Activated CD4-positive, alpha-beta T cell treated with anti-CD3 and anti-CD28 coated beads, Interleukin-2, amount 10 ng/mL, durations not matched to agents 7 days and 5 days (primary cell): ENCODE results near the gene CLPX. TPM values are rescaled to one million over a fixed set of nuclear protein-coding genes. Genes with fewer than 3 reads are reported as not detected.

ENCODE experiments used
- CTCF ChIA-PET: fragments of 350-600 bp; sonication (Branson Sonifier 250); formaldehyde crosslinking; loops from one replicate; lab custom pipeline; 2021; ENCODE audit warnings: antibody characterized with exemption; lab: Charles Lee
- POLR2A ChIA-PET: fragments of 350-600 bp; sonication (Branson Sonifier 250); formaldehyde crosslinking; loops from one replicate; lab custom pipeline; 2021; ENCODE audit warnings: antibody characterized with exemption; lab: Charles Lee
- DNase-seq: peaks from one replicate; pipeline ENCODE4 v3.0.0-alpha.2; 2020
- H3K27ac Mint-ChIP-seq: one replicate; pipeline ENCODE4 v1.8.0; 2021; ENCODE audit warnings: mild to moderate bottlenecking, moderate library complexity, mixed read lengths
- H3K27me3 Mint-ChIP-seq: one replicate; pipeline ENCODE4 v1.8.0; 2021; ENCODE audit warnings: mixed read lengths
- H3K36me3 Mint-ChIP-seq: one replicate; pipeline ENCODE4 v1.8.0; 2021; ENCODE audit warnings: low read depth, mixed read lengths
- H3K4me1 Mint-ChIP-seq: one replicate; pipeline ENCODE4 v1.8.0; 2021; ENCODE audit warnings: mixed read lengths
- H3K4me3 Mint-ChIP-seq: one replicate; pipeline ENCODE4 v1.8.0; 2021; ENCODE audit warnings: mild to moderate bottlenecking, moderate library complexity, mixed read lengths
- H3K9me3 Mint-ChIP-seq: one replicate; pipeline ENCODE4 v1.8.0; 2021; ENCODE audit warnings: mixed read lengths
- total RNA-seq, 2 experiments: library from RNA; stranded (reverse); gene quantifications; one replicate each; pipeline ENCODE4 v1.2.3, GENCODE V29; 2021

CLPX gene
- total RNA-seq, 2 experiments from 2014 or later = 44.9 to 47.3 TPM

DNA sequence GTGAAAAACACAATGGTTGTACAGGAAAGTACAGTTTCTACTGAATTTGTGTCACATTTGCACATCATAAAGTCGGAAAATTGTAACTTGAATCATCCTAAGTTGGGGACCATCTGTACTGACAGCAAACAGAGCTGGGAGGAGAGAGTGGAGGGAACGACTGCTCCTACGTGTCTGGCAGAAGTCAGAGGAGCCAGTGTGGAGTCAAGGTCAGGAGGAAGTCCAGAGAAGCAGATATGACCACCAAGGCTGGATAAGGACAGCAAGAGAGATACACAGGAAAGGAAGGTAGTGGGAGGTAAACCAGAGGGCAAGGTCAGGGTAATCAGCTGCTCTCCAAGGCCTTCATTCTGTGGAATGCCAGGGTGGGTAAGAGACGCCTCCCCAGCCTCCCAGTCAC is 28.9 kb upstream of the CLPX start:
- no peak overlapping the region for H3K27ac Mint-ChIP-seq
- H3K4me3 Mint-ChIP-seq = no peak overlapping the region
- no peaks in the 10 kb centered on the region for H3K36me3 Mint-ChIP-seq
- DNase-seq = no peak
- ChIA-PET POLR2A (no interaction called here), CTCF (interaction anchor here (1.4 kb wide), 1 partner anchor 65 kb away, joined by 3 read pairs; no protein-coding TSS in a partner anchor)
- H3K9me3 Mint-ChIP-seq = no peaks in the 10 kb centered on the region
- H3K27me3 Mint-ChIP-seq = no peaks in the 10 kb centered on the region
- no peaks in the 10 kb centered on the region for H3K4me1 Mint-ChIP-seq

DNA sequence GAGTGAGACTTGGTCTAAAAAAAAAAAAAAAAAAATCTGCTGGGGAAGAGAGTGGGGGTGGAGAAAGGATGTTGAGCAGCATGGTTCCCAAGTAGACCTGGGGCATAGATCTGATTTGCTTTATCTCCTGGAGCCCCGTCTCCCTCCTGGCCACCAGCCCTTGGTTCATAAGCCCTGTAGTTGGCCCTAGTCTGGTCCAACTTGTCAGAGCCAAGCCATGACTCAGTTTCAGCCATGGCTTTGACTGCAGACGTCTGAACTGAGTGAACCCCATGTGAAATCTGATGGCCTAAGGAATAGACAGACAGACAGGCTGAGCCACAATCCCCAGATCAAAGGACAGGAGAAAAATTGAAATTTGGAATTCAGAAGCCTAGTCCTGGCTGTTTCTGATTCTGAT is 28.1 kb upstream of the CLPX start:
- ChIA-PET POLR2A (no interaction called here), CTCF (no interaction called here)
- no peaks in the 10 kb centered on the region for H3K4me1 Mint-ChIP-seq
- DNase-seq = no peak
- H3K4me3 Mint-ChIP-seq = no peak overlapping the region
- H3K27me3 Mint-ChIP-seq = no peaks in the 10 kb centered on the region
- H3K9me3 Mint-ChIP-seq = no peaks in the 10 kb centered on the region
- no peaks in the 10 kb centered on the region for H3K36me3 Mint-ChIP-seq
- no peak overlapping the region for H3K27ac Mint-ChIP-seq

DNA sequence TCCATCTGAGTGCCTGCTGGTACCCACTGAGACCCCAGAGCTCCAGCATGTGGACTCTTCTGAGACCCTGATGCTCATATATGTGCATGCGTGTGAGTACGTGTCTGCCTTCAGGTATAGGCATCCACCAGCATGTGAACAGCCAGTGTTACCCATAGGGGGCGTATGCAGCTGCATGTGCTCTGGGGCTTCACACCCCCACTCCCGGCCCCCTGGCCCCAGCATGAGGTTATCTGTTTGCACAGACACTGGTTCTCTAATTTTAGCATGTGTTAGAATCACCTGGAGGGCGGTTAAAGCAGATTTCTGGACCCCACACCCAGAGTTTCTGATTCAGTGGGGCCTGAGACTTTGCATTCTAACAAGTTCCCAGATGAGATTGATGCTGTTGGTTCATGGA is 27.0 kb upstream of the CLPX start:
- H3K4me3 Mint-ChIP-seq = no peak overlapping the region
- ChIA-PET CTCF (interaction anchor here (1.4 kb wide), 1 partner anchor 10 kb away, joined by 4 read pairs; no protein-coding TSS in a partner anchor), POLR2A (no interaction called here)
- H3K27ac Mint-ChIP-seq = no peak overlapping the region
- no peaks in the 10 kb centered on the region for H3K9me3 Mint-ChIP-seq
- H3K36me3 Mint-ChIP-seq = no peaks in the 10 kb centered on the region
- peak; percentile 33 for DNase-seq
- H3K4me1 Mint-ChIP-seq = no peaks in the 10 kb centered on the region
- H3K27me3 Mint-ChIP-seq = no peaks in the 10 kb centered on the region

DNA sequence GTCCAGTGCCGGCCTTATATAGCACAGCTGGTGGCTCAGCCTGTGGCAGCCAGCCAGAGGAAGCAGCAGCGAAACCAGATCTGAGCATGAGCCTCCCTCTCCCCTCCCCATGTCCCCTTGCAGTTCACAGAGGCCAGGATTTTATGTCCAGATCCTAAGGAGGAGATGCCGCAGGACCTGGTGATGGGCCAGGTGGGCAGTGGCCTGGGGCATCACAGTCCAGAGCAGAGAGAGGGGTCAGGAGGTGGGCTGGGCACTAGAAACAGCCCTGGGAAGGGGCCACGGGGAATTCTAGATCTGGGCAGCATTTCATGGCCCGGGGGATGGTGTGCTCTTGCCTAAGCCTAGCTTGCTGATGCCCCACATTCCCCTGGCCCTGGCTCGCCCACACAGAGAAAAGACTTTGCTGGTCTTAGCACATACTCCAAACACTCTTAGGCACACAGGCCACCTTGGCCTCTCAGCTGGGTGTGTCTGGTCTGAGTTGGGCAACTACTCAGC is 26.4 kb upstream of the CLPX start:
- Mint-ChIP-seq H3K4me1 (no peaks in the 10 kb centered on the region), H3K36me3 (no peaks in the 10 kb centered on the region), H3K9me3 (no peaks in the 10 kb centered on the region), H3K4me3 (no peak overlapping the region), H3K27me3 (no peaks in the 10 kb centered on the region), H3K27ac (no peak overlapping the region)
- no peak for DNase-seq
- ChIA-PET POLR2A (no interaction called here), CTCF (interaction anchor here (1.4 kb wide), 1 partner anchor 11 kb away, joined by 4 read pairs; no protein-coding TSS in a partner anchor)

DNA sequence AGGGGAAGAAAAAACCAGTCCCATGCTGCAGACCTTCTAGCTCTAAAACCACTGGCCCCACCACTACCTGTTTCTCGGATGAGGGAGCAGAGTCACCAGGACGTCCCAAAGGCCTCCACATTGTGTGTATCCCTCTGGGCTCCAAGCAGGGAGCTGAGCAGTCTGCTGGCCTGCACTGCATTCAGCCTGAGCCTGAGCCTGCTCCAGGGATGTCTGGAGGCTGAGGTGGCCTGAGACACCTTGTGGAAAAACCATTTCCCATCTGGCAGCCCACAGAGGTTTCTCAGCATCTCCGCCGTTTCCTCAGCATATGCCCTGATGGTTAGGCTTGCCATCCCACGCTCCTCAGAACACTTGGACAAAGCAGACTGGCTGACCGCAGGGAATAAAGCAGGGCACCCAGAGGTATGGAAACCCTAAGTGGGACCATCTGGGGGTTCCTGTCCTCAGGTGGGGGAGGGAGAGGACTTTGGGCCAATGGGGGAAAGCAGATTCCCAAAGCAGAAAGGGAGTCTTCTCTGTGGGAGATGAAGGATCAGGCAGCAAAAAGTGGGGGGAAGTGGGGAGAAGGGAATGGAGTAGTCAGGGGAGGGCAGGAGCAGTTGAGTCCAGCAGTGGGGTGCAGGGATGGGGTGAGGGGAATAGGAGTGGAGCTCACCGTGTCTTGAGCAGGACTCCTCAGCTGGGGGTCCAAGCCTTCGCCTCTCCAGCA is 25.8 kb upstream of the CLPX start, which contains the start of gene CILP:
Gene CILP (minus strand): TSS at position 704 of the 712 bp plus-strand sequence. CDS start 1,718 bp downstream, outside the sequence.
- Mint-ChIP-seq H3K36me3 (no peaks in the 10 kb centered on the region), H3K9me3 (no peaks in the 10 kb centered on the region), H3K4me1 (no peaks in the 10 kb centered on the region), H3K27ac (no peak within 1 kb of the TSS), H3K4me3 (no peak within 1 kb of the TSS), H3K27me3 (no peaks in the 10 kb centered on the region)
- no peak for DNase-seq
- CTCF ChIA-PET = no interaction called here
- POLR2A ChIA-PET = no interaction called here

DNA sequence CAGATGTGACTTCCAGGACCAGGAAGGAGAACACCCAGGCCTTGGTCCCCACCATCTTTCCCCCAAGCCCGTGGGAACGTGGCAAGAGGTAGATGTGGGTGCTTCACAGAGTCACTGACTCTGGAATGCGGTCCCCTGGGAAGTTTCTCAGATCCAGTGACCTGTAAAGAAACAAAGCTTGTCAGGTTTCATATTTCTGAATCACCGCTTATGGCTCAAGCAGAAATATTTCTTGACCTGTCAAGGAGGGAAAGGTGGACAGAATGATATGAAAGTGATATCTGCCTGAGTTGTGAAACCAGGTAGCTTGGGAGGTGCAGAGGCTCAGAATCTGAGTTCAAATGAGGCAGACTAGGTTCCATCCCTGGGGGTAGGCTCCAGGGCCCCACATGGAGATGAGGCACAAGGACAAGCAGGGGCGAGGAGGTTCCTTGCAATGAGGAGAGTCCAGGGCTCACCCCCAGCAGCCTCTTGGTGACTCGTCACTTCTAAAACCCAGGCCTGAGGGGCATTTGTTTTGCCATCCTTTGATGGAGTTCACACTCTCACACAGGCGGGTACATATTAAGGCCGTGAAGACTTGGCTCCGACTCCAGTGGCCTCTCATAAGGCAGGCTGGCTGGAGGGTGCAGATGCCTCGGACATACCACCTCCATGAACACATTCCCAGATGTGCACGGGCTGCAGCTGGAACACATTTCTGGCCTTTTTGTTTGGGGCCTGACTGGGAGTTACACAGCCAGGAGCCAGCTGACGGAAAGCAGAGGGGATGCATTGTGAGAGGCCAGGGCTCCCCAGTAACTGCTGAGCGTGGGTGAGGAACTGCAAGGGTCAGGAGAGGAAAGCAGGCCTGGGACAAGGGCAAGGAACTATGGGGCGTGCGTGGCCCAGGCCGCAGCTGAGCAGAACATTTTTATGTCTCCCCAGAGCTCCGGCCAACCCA is 24.8 kb upstream of the CLPX start:
- Mint-ChIP-seq H3K4me1 (no peaks in the 10 kb centered on the region), H3K27ac (no peak overlapping the region)
- POLR2A ChIA-PET = no interaction called here

DNA sequence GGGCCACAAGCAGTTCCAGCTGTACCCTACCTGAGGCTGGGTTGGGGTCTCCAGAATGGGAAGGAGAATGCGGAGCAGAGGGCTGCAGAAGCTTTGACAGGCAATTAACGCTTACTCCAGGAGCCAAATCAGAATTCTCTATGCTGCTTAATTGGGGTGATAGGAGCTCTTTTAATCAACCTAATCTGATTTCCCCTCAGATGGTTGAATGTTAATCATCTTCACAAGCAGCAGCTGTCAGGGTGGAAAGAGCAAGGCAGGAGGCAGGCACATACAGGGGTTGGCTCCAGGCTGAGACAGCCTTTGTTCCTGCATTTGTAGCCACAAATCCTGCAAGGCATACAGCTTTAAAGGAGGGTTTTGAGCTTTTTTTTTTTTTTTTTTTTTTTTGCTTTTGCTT is 23.5 kb upstream of the CLPX start:
- ChIA-PET POLR2A (interaction anchor here (0.6 kb wide), 1 partner anchor 89 kb away, joined by 4 read pairs; no protein-coding TSS in a partner anchor), CTCF (interaction anchor here (0.6 to 1.4 kb wide), 4 partner anchors 20 to 481 kb away, joined by 3 to 6 read pairs (median 4); no protein-coding TSS in a partner anchor)
- H3K27ac Mint-ChIP-seq = no peak overlapping the region
- H3K27me3 Mint-ChIP-seq = no peaks in the 10 kb centered on the region
- H3K36me3 Mint-ChIP-seq = no peaks in the 10 kb centered on the region
- no peaks in the 10 kb centered on the region for H3K9me3 Mint-ChIP-seq
- no peak for DNase-seq
- no peak overlapping the region for H3K4me3 Mint-ChIP-seq
- H3K4me1 Mint-ChIP-seq = no peaks in the 10 kb centered on the region

More for the DNA sequence above, 24.8 kb upstream of the CLPX start:
- Mint-ChIP-seq H3K27me3 (no peaks in the 10 kb centered on the region), H3K9me3 (no peaks in the 10 kb centered on the region), H3K36me3 (no peaks in the 10 kb centered on the region), H3K4me3 (no peak overlapping the region)
- DNase-seq = no peak
- CTCF ChIA-PET = no interaction called here

DNA sequence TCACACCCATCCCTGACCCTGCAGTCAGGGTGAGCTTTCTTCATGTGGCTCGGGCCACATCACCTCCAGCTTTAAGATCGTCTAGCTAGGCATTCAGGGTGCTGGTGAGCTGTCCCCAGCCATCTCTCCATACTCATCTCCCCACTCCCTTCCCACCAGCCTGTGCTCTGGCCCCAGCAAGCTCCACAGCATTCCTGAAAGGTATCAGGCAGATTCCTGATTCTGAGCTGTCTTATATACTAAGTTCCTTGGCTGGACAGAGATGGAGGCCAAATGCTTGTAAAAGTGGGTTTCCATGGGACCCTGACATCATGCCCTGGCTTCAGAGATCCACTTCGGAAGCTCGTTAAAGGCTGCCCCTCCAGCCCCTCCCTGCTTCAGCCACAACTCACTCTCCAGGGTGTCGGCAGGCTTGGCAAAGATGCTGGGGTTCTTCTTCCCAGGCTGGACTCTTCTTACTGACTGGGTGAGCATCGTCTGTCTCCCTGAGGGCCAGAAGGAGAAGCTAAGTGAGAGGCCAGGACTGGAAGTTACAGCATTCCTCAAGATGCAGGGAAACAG is 22.2 kb upstream of the CLPX start:
- ChIA-PET POLR2A (no interaction called here), CTCF (interaction anchor here (0.7 to 1.4 kb wide), 3 partner anchors 14 to 71 kb away, joined by 3 to 4 read pairs (median 4); no protein-coding TSS in a partner anchor)
- Mint-ChIP-seq H3K4me3 (no peak overlapping the region), H3K9me3 (no peaks in the 10 kb centered on the region), H3K27me3 (no peaks in the 10 kb centered on the region), H3K27ac (no peak overlapping the region), H3K36me3 (no peaks in the 10 kb centered on the region), H3K4me1 (no peaks in the 10 kb centered on the region)
- DNase-seq = no peak

DNA sequence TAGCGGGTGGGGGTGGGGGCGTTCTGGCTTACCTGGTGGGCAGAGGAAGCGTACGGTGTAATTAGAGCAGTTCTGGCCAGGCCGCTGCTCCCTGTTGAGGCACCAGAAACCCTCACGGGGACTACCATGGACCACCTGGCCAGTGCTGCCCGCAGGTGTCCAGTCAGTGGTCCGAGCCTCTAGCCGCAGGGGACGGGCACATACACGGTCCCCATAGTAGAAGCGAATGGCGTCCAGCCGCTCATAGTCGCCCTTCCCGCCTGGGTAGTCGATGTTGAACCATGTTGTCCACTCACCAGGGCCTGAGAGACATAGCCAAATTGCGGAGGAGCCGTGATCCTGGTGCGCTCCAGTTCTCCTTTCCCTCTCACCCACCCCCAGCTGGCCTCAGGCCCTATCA is 21.6 kb upstream of the CLPX start:
- Mint-ChIP-seq H3K4me3 (no peak overlapping the region), H3K9me3 (no peaks in the 10 kb centered on the region), H3K36me3 (no peaks in the 10 kb centered on the region), H3K4me1 (no peaks in the 10 kb centered on the region), H3K27me3 (no peaks in the 10 kb centered on the region), H3K27ac (no peak overlapping the region)
- CTCF ChIA-PET = no interaction called here
- POLR2A ChIA-PET = no interaction called here
- DNase-seq = no peak

DNA sequence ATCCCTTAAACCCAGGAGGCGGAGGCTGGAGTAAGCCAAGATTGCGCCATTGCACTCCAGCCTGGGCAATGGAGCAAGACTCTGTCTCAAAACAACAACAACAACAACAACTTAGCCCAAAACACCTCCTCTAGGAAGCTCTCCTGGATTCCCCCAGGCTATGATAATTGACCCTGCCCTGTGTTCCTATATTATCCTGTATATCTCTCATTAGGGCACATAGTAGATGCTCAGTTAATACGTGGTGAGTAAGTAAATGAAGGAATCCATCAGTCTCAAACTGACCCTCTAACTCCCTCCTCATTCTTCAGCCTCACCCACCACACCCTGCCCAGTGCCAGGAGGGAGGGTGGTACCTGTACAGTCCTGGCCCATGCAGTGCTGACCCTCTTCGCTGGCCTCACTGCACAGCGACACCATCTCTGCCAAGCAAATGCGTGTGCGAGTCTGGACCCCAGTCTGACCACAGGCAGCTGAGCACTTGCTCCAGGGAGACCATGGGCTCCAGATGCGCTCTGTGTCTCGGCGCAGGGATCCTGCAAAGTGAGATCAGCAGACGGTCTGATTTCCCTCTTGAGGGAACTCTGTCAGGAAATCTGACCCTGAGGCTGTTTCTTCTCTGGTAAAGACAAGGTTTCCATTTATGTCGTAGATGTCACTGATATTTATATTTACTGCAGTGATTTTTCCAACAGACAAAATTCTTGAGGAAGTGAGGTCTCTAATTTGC is 20.0 kb upstream of the CLPX start:
- Mint-ChIP-seq H3K9me3 (no peaks in the 10 kb centered on the region), H3K4me3 (no peak overlapping the region), H3K27me3 (no peaks in the 10 kb centered on the region), H3K4me1 (no peaks in the 10 kb centered on the region), H3K36me3 (no peaks in the 10 kb centered on the region), H3K27ac (no peak overlapping the region)
- ChIA-PET CTCF (no interaction called here), POLR2A (no interaction called here)
- no peak for DNase-seq

DNA sequence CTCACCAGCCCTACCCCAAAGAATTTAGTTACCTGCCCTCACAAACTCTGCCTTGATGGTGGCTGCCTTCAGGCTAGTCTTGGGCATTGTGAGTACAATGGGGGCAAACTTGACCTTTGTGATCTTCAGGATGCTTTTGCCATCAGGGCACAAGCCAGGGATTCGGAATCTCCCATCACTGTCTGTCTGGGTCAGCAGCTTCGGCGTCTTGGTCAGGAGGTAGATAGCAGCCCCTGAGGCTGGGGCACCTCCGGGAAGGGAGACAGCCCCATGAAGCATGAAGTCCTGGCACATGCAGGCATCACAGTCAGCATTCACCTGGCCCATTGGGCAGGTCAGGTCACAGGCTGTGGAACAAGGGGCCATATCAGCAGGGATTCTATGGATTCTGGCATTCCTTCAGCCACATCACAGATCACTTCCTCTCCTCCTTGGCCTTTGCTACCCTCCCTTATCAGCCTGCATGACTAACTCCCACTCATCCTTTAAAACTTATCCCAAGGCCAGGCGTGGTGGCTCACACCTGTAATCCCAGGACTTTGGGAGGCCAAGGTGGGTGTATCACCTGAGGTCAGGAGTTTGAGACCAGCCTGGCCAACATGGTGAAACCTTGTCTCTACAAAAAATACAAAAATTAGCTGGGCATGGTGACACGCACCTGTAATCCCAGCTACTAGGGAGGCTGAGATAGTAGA is 19.2 kb upstream of the CLPX start:
- no peak overlapping the region for H3K4me3 Mint-ChIP-seq
- CTCF ChIA-PET = no interaction called here

More for the DNA sequence above, 19.2 kb upstream of the CLPX start:
- Mint-ChIP-seq H3K9me3 (no peaks in the 10 kb centered on the region), H3K27ac (no peak overlapping the region), H3K27me3 (no peaks in the 10 kb centered on the region), H3K4me1 (no peaks in the 10 kb centered on the region), H3K36me3 (no peaks in the 10 kb centered on the region)
- POLR2A ChIA-PET = no interaction called here
- DNase-seq = no peak
